IMR-90 (cell line): Measurements from ENCODE around the gene IFNK. TPM values are rescaled to one million over a fixed set of nuclear protein-coding genes. Genes with fewer than 3 reads are reported as not detected.

Experiments
- ATAC-seq: fragments of 200-7000 bp; cut with Tn5 transposase; 2 replicates; pipeline ENCODE4 v1.9.1; 2020; ENCODE audit warnings: low read depth, mild to moderate bottlenecking, moderate library complexity
- BruUV-seq: library from RNA; stranded (reverse); fragments of 400-500 nt; replicated peaks from 2 replicates; lab custom pipeline; 2021; lab: Mats Ljungman, UMichigan
- CTCF ChIA-PET: fragments of 300-600 bp; formaldehyde crosslinking; extraction: SDS; loops from one replicate; lab custom pipeline; 2021; ENCODE audit warnings: antibody characterized with exemption; lab: Yijun Ruan, JAX
- POLR2A ChIA-PET: fragments of 300-600 bp; sonication (Branson Sonifier 250); formaldehyde crosslinking; loops from one replicate; lab custom pipeline; 2022; ENCODE audit warnings: antibody characterized with exemption; ENCODE audit not compliant: unreplicated experiment; lab: Charles Lee
- DNase-seq: peaks from one replicate; pipeline ENCODE4 v3.0.0; 2013
- H2AFZ ChIP-seq: replicated peaks from 2 replicates; pipeline ENCODE3; 2013; ENCODE audit warnings: low read length, mild to moderate bottlenecking; ENCODE audit not compliant: poor library complexity
- H2AK5ac ChIP-seq: 2 replicates; pipeline ENCODE4 v1.6.1; 2013; ENCODE audit warnings: low read depth, low read length, inconsistent platforms
- H2AK9ac ChIP-seq: replicated peaks from 2 replicates; pipeline ENCODE3; 2013; ENCODE audit warnings: mild to moderate bottlenecking, low read depth, low read length, moderate library complexity; ENCODE audit not compliant: poor library complexity
- H2BK120ac ChIP-seq: 2 replicates; pipeline ENCODE4 v1.6.1; 2013; ENCODE audit warnings: low read depth, low read length, inconsistent platforms
- H2BK15ac ChIP-seq: 3 replicates; pipeline ENCODE4 v1.6.1; 2013; ENCODE audit warnings: low read depth, low read length, inconsistent platforms
- H2BK20ac ChIP-seq: 2 replicates; pipeline ENCODE4 v1.6.1; 2013; ENCODE audit warnings: low read depth, mild to moderate bottlenecking, inconsistent platforms, low read length, moderate library complexity
- H2BK5ac ChIP-seq: 2 replicates; pipeline ENCODE4 v1.6.1; 2013; ENCODE audit warnings: mild to moderate bottlenecking, low read depth, low read length, inconsistent platforms; ENCODE audit not compliant: poor library complexity, severe bottlenecking
- H3K14ac ChIP-seq: replicated peaks from 2 replicates; pipeline ENCODE4 v1.6.1; 2013; ENCODE audit warnings: low read depth, low read length, inconsistent platforms
- H3K18ac ChIP-seq: 2 replicates; pipeline ENCODE4 v1.6.1; 2013; ENCODE audit warnings: low read depth, low read length, control low read depth
- H3K23ac ChIP-seq: 2 replicates; pipeline ENCODE4 v1.6.1; 2013; ENCODE audit warnings: low read depth, low read length, inconsistent platforms
- H3K27ac ChIP-seq: 2 replicates; pipeline ENCODE4 v1.5.1; 2013; ENCODE audit warnings: mild to moderate bottlenecking, control low read depth, low read length; ENCODE audit not compliant: insufficient read depth
- H3K27me3 ChIP-seq: 2 replicates; pipeline ENCODE4 v1.6.1; 2013; ENCODE audit warnings: low read length; ENCODE audit not compliant: control insufficient read depth, insufficient read depth
- H3K36me3 ChIP-seq: 2 replicates; pipeline ENCODE4 v1.6.1; 2013; ENCODE audit warnings: low read length, mixed read lengths; ENCODE audit not compliant: control insufficient read depth, insufficient read depth
- H3K4ac ChIP-seq: 2 replicates; pipeline ENCODE4 v1.6.1; 2013; ENCODE audit warnings: low read depth, low read length, inconsistent platforms
- H3K4me1 ChIP-seq: 2 replicates; pipeline ENCODE4 v1.6.1; 2013; ENCODE audit warnings: low read length, mixed read lengths; ENCODE audit not compliant: control insufficient read depth, insufficient read depth
- H3K4me2 ChIP-seq: 2 replicates; pipeline ENCODE4 v1.6.1; 2013; ENCODE audit warnings: low read depth, mild to moderate bottlenecking, control low read depth, low read length, moderate library complexity
- H3K4me3 ChIP-seq: 2 replicates; pipeline ENCODE4 v1.5.1; 2013; ENCODE audit warnings: low read depth, mild to moderate bottlenecking, control low read depth, low read length, moderate library complexity; ENCODE audit not compliant: insufficient read depth
- H3K56ac ChIP-seq: 2 replicates; pipeline ENCODE4 v1.6.1; 2013; ENCODE audit warnings: low read length, inconsistent platforms; ENCODE audit not compliant: insufficient read depth; ENCODE audit errors: extremely low read depth
- H3K79me1 ChIP-seq, 2 experiments: 2 replicates each; pipeline ENCODE4 v1.6.1; 2013; ENCODE audit warnings: low read length in 2 of 2, inconsistent platforms in 1 of 2, low read depth in 1 of 2
- H3K9ac ChIP-seq: 2 replicates; pipeline ENCODE4 v1.6.1; 2013; ENCODE audit warnings: low read depth, low read length, control low read depth
- H3K9me1 ChIP-seq: 2 replicates; pipeline ENCODE4 v1.6.1; 2013; ENCODE audit warnings: low read length, inconsistent platforms; ENCODE audit not compliant: insufficient read depth
- H3K9me3 ChIP-seq: 2 replicates; pipeline ENCODE4 v1.6.1; 2013; ENCODE audit warnings: low read length; ENCODE audit not compliant: control insufficient read depth, insufficient read depth
- H4K20me1 ChIP-seq: 2 replicates; pipeline ENCODE4 v1.6.1; 2013; ENCODE audit warnings: low read length, inconsistent platforms; ENCODE audit not compliant: insufficient read depth
- H4K5ac ChIP-seq: 2 replicates; pipeline ENCODE4 v1.6.1; 2013; ENCODE audit warnings: mild to moderate bottlenecking, low read depth, low read length, control low read depth
- H4K8ac ChIP-seq, 2 experiments: 2 replicates each; pipeline ENCODE4 v1.6.1; 2013; ENCODE audit warnings: low read depth in 2 of 2, low read length in 2 of 2, control low read depth in 1 of 2, inconsistent platforms in 1 of 2
- H4K91ac ChIP-seq: 2 replicates; pipeline ENCODE4 v1.6.1; 2013; ENCODE audit warnings: low read depth, low read length, inconsistent platforms; ENCODE audit not compliant: insufficient read depth
- MAFK ChIP-seq: IDR thresholded peaks from 2 replicates; pipeline ENCODE4 v1.6.1; 2012; ENCODE audit warnings: low read depth, low read length, improper control_type of control experiment
- NFE2L2 ChIP-seq: fragments of 150-350 bp; IDR thresholded peaks from 2 replicates; pipeline ENCODE4 v1.6.1; 2016; ENCODE audit warnings: low read depth, mild to moderate bottlenecking, low read length
- RFX5 ChIP-seq: IDR thresholded peaks from 2 replicates; pipeline ENCODE4 v1.8.0; 2012; ENCODE audit warnings: low read depth, mild to moderate bottlenecking, low read length, moderate library complexity
- dilution Hi-C: fragments of 300-500 bp; cut with HindIII; formaldehyde crosslinking; loops from one replicate; pipeline ENCODE4 v1.14.3; 2018; ENCODE audit warnings: low sequenced_read_pairs; ENCODE audit not compliant: unreplicated experiment
- in situ Hi-C: fragments of 300-500 bp; cut with MboI; formaldehyde crosslinking; loops from 3 replicates; pipeline ENCODE4 v1.14.3; 2019; ENCODE audit warnings: low sequenced_read_pairs, inconsistent platforms, mixed read lengths
- intact Hi-C: fragments of 100-400 bp; cut with micrococcal nuclease; formaldehyde crosslinking; loops from 2 replicates; pipeline ENCODE4 v1.10.0; 2022
- polyA plus RNA-seq, 3 experiments: library from polyadenylated mRNA; depleted of rRNA; stranded (reverse); fragments of >200 nt; gene quantifications; 2 replicates each; pipeline ENCODE4 v1.2.3, GENCODE V29; 2012; ENCODE audit warnings: low replicate concordance in 1 of 3
- total RNA-seq: library from RNA; depleted of rRNA; stranded (reverse); fragments of >200 nt; gene quantifications from 2 replicates; pipeline ENCODE4 v1.2.3, GENCODE V29; 2012

Gene IFNK
- total and polyA plus RNA-seq, 2 of the 4 experiments (the other 2 are of a cell fraction) = not detected

- CTCF ChIA-PET = no interaction called here
- no peak overlapping the region for H2BK120ac ChIP-seq
- in situ Hi-C loops = no loop called here
Measured at GRCh38 chr9:27560457-27560856, 36.4 kb downstream of the IFNK start.

More at GRCh38 chr9:27560457-27560856, 36.4 kb downstream of the IFNK start:
- H3K9me1 ChIP-seq = 0 out of 2 replicates have a peak, but pooled peaks cover 2% of the 10 kb centered on the region
- no peak overlapping the region for H3K4me2 ChIP-seq
- H4K8ac ChIP-seq = no peak overlapping the region
- H3K4me3 ChIP-seq = no peak overlapping the region
- no peaks in the 10 kb centered on the region for H3K79me1 ChIP-seq
- DNase-seq (no peak), ATAC-seq (no peak)
- H3K9ac ChIP-seq = no peak overlapping the region
- intact Hi-C loops = no loop called here
- H3K27me3 ChIP-seq = no peaks in the 10 kb centered on the region
- H4K91ac ChIP-seq = no peak overlapping the region
- no peak overlapping the region for H3K4ac ChIP-seq
- no peak overlapping the region for H3K18ac ChIP-seq
- H2BK20ac ChIP-seq = no peak overlapping the region
- POLR2A ChIA-PET = no interaction called here
- TF ChIP-seq RFX5 = no peak
- TF ChIP-seq NFE2L2 = no peak
- no peak for TF ChIP-seq MAFK
- no peak overlapping the region for H2AFZ ChIP-seq
- dilution Hi-C loops = no loop called here
- no peak overlapping the region for H3K56ac ChIP-seq
- no peaks in the 10 kb centered on the region for H3K4me1 ChIP-seq
- H2BK5ac ChIP-seq = no peak overlapping the region
- no peak overlapping the region for H3K14ac ChIP-seq
- no peak overlapping the region for H3K23ac ChIP-seq
- H2AK9ac ChIP-seq = no peak overlapping the region
- H3K36me3 ChIP-seq = peaks cover 3% of the 10 kb centered on the region; the same call in 1 of the 2 replicates
- H3K27ac ChIP-seq = no peak overlapping the region
- BruUV-seq = no TSS peak
- no peaks in the 10 kb centered on the region for H3K9me3 ChIP-seq
- no peaks in the 10 kb centered on the region for H4K20me1 ChIP-seq
- no peak overlapping the region for H2BK15ac ChIP-seq
- no peak overlapping the region for H4K5ac ChIP-seq
- no peak overlapping the region for H2AK5ac ChIP-seq
